H54 (cell line): Measurements from ENCODE around the gene SET.

Experiments used
- DNase-seq: peaks from one replicate; pipeline ENCODE4 v3.0.0; 2011; ENCODE audit warnings: low spot score, mixed read lengths; ENCODE audit not compliant: insufficient read length
- FAIRE-seq: peaks from 3 replicates; lab custom pipeline; 2011; peaks lifted over from hg19 to GRCh38; lab: Jason Lieb, UNC
- POLR2A ChIP-seq: IDR thresholded peaks from 2 replicates; pipeline ENCODE4 v1.6.1; 2011; ENCODE audit warnings: low read depth, mild to moderate bottlenecking, low read length

Gene SET

GRCh38 chr9:128712451-128713410 lies 23.7 kb downstream of the SET start:
- DNase-seq (no peak), FAIRE-seq (no peak)
- no peak for TF ChIP-seq POLR2A

- DNase-seq (no peak), FAIRE-seq (no peak)
- no peak for TF ChIP-seq POLR2A
Measured at GRCh38 chr9:128713411-128713780, 24.4 kb downstream of the SET start.

GRCh38 chr9:128713941-128714573 lies 25.0 kb downstream of the SET start:
- no peak for TF ChIP-seq POLR2A
- DNase-seq: no peak
- FAIRE-seq: no peak

- no peak for TF ChIP-seq POLR2A
- FAIRE-seq: no peak
- no peak for DNase-seq
Measured at GRCh38 chr9:128714586-128715435, 25.8 kb downstream of the SET start.

GRCh38 chr9:128715436-128715750 lies 26.4 kb downstream of the SET start:
- FAIRE-seq (no peak), DNase-seq (no peak)

GRCh38 chr9:128716581-128717254 lies 27.7 kb downstream of the SET start:
- DNase-seq: no peak
- no peak for TF ChIP-seq POLR2A
- FAIRE-seq: no peak

More at GRCh38 chr9:128715436-128715750, 26.4 kb downstream of the SET start:
- TF ChIP-seq POLR2A: no peak

- DNase-seq (no peak), FAIRE-seq (no peak)
- TF ChIP-seq POLR2A: no peak
Measured at GRCh38 chr9:128718047-128718446, 29.0 kb downstream of the SET start.

GRCh38 chr9:128718475-128718874 lies 29.5 kb downstream of the SET start:
- DNase-seq (no peak), FAIRE-seq (no peak)
- no peak for TF ChIP-seq POLR2A

GRCh38 chr9:128719919-128720605 lies 31.0 kb downstream of the SET start:
- DNase-seq (no peak), FAIRE-seq (no peak)
- TF ChIP-seq POLR2A: no peak

GRCh38 chr9:128720841-128721486 lies 31.9 kb downstream of the SET start:
- no peak for FAIRE-seq
- no peak for TF ChIP-seq POLR2A
- no peak for DNase-seq

- no peak for FAIRE-seq
- no peak for DNase-seq
- no peak for TF ChIP-seq POLR2A
Measured at GRCh38 chr9:128721487-128722010, 32.5 kb downstream of the SET start.
